SK-N-SH treated with all-trans-retinoic acid at 6 μM for 48 hours (cell line): ENCODE measurements around the gene CELA1.

Experiments used
- ARNTL ChIP-seq: fragments of 450-650 bp; formaldehyde crosslinking; IDR thresholded peaks from 2 replicates; pipeline ENCODE4 v1.5.0; 2020; ENCODE audit warnings: low read depth, mild to moderate bottlenecking, moderate library complexity, borderline replicate concordance
- CREB5 ChIP-seq: fragments of 250-450 bp; sonication (Bioruptor Pico); IDR thresholded peaks from 2 replicates; pipeline ENCODE4 v1.5.1; 2020; ENCODE audit warnings: low read depth, mild to moderate bottlenecking, moderate library complexity
- GLIS3 ChIP-seq: fragments of 250-450 bp; sonication (Bioruptor Pico); IDR thresholded peaks from 2 replicates; pipeline ENCODE4 v1.5.0; 2020; ENCODE audit warnings: mild to moderate bottlenecking, moderate library complexity
- ISL1 ChIP-seq: fragments of 250-450 bp; sonication (Bioruptor Pico); IDR thresholded peaks from 2 replicates; pipeline ENCODE4 v2.1.2; 2022; ENCODE audit warnings: mild to moderate bottlenecking, moderate library complexity
- PATZ1 ChIP-seq: fragments of 250-450 bp; sonication (Bioruptor Pico); IDR thresholded peaks from 2 replicates; pipeline ENCODE4 v1.8.0; 2020; ENCODE audit warnings: mild to moderate bottlenecking, moderate library complexity, borderline replicate concordance
- ZFP3 ChIP-seq: fragments of 250-450 bp; sonication (Bioruptor Pico); IDR thresholded peaks from 2 replicates; pipeline ENCODE4 v1.5.0; 2020; ENCODE audit warnings: mild to moderate bottlenecking, moderate library complexity
- ZFP30 ChIP-seq: fragments of 450-650 bp; formaldehyde crosslinking; IDR thresholded peaks from 2 replicates; pipeline ENCODE4 v1.5.0; 2022; ENCODE audit warnings: mild to moderate bottlenecking, moderate library complexity
- ZNF565 ChIP-seq: fragments of 450-650 bp; formaldehyde crosslinking; conservative IDR thresholded peaks from 2 replicates; pipeline ENCODE4 v1.5.0; 2020; ENCODE audit warnings: low read depth, mild to moderate bottlenecking, moderate library complexity
- ZNF70 ChIP-seq: fragments of 450-650 bp; formaldehyde crosslinking; IDR thresholded peaks from 2 replicates; pipeline ENCODE4 v1.5.0; 2020; ENCODE audit warnings: mild to moderate bottlenecking, moderate library complexity
- ZNF8 ChIP-seq: fragments of 450-650 bp; formaldehyde crosslinking; IDR thresholded peaks from 2 replicates; pipeline ENCODE4 v1.5.0; 2020; ENCODE audit warnings: mild to moderate bottlenecking, moderate library complexity

- no peak for TF ChIP-seq ARNTL (CRISPR knock-in tag)
- TF ChIP-seq ZNF565 (CRISPR knock-in tag): no peak
- no peak for TF ChIP-seq ZFP30 (CRISPR knock-in tag)
- TF ChIP-seq CREB5 (CRISPR knock-in tag): no peak
- no peak for TF ChIP-seq PATZ1
- no peak for TF ChIP-seq ZNF8 (CRISPR knock-in tag)
- no peak for TF ChIP-seq GLIS3 (CRISPR knock-in tag)
- no peak for TF ChIP-seq ZFP3 (CRISPR knock-in tag)
- TF ChIP-seq ISL1 (CRISPR knock-in tag): no peak
- TF ChIP-seq ZNF70: no peak
Measured at GRCh38 chr12:51295651-51296050, 50.8 kb downstream of the CELA1 start.
